ENCODE data around the gene CPZ. TPM values are rescaled to one million over a fixed set of nuclear protein-coding genes. Genes with fewer than 3 reads are reported as not detected.

Gene CPZ
- total and polyA plus RNA-seq, 2 of the 4 experiments (the other 2 are of a cell fraction), result 0.90 to 10.3 TPM

DNA sequence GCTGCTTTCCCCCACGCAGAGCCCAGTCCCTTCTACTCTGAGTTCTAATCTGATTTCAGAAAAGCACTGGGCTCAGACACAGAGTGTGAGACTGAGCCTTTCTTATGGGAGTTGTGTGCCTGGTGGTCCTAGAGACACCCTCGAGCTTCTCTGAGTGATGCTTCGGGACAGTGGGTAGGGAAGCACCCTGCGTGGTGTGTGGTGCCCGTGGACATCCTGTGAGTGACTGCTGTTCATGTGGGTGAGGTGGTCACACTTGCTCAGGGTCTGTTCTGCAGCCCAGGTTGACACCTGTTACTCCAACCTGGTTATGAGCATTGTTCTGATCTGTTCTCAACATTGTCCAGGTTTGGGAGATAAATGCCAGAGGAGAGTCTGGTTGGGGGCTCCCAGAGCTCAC, 6.3 kb upstream of the CPZ start:
- DNase-seq, result no peak
- Histone ChIP-seq H3K23ac (ENCODE audit: low read depth, low read length) (no peak overlapping the region), H3K18ac (ENCODE audit: low read depth, low read length) (no peak overlapping the region), H4K91ac (ENCODE audit: insufficient read depth, low read depth, low read length) (no peak overlapping the region), H2AK5ac (ENCODE audit: low read depth, low read length) (no peak overlapping the region), H3K79me1 (ENCODE audit: low read depth in 1 of 2, low read length in 2 of 2) (no peaks in the 10 kb centered on the region), H3K9me1 (ENCODE audit: insufficient read depth, low read length) (no peaks in the 10 kb centered on the region), H4K8ac (ENCODE audit: low read depth in 2 of 2, low read length in 2 of 2) (no peak overlapping the region), H3K9ac (ENCODE audit: low read depth, low read length) (no peak overlapping the region), H2AFZ (replicated peaks; ENCODE audit: low read length, poor library complexity) (no peak overlapping the region), H3K56ac (ENCODE audit: extremely low read depth, insufficient read depth, low read length) (no peak overlapping the region), H3K36me3 (ENCODE audit: control insufficient read depth, insufficient read depth, low read length) (no peaks in the 10 kb centered on the region), H3K4ac (ENCODE audit: low read depth, low read length) (no peak overlapping the region), H3K4me3 (ENCODE audit: insufficient read depth, low read depth, low read length) (no peak overlapping the region), H3K9me3 (ENCODE audit: control insufficient read depth, insufficient read depth, low read length) (no peaks in the 10 kb centered on the region; the same call in 1 of the 2 replicates), H3K4me2 (ENCODE audit: low read depth, low read length) (no peak overlapping the region), H4K20me1 (ENCODE audit: insufficient read depth, low read length) (no peaks in the 10 kb centered on the region), H2AK9ac (replicated peaks; ENCODE audit: low read depth, low read length, poor library complexity) (no peak overlapping the region), H2BK20ac (ENCODE audit: low read depth, low read length) (no peak overlapping the region), H4K5ac (ENCODE audit: low read depth, low read length) (no peak overlapping the region), H3K14ac (replicated peaks; ENCODE audit: low read depth, low read length) (no peak overlapping the region), H3K27me3 (ENCODE audit: control insufficient read depth, insufficient read depth, low read length) (peaks cover 68% of the 10 kb centered on the region), H2BK15ac (ENCODE audit: low read depth, low read length) (no peak overlapping the region), H3K4me1 (ENCODE audit: control insufficient read depth, insufficient read depth, low read length) (peaks cover 2% of the 10 kb centered on the region; the same call in 1 of the 2 replicates), H3K27ac (ENCODE audit: insufficient read depth, low read length) (no peak overlapping the region), H2BK120ac (ENCODE audit: low read depth, low read length) (no peak overlapping the region), H2BK5ac (ENCODE audit: low read depth, low read length, poor library complexity, severe bottlenecking) (no peak overlapping the region)
- dilution Hi-C loops (cut with HindIII; ENCODE audit: low sequenced_read_pairs, unreplicated experiment) (no loop called here), in situ Hi-C loops (cut with MboI; ENCODE audit: low sequenced_read_pairs) (no loop called here), intact Hi-C loops (cut with micrococcal nuclease) (no loop called here)
- CTCF ChIA-PET, result no interaction called here
- no peak for ATAC-seq (ENCODE audit: low read depth)
- TF ChIP-seq RAD21 (IDR thresholded peaks at IDR 0.05; ENCODE audit: low read length) (no peak), RFX5 (IDR thresholded peaks at IDR 0.05; ENCODE audit: low read depth, low read length) (no peak), CHD1 (IDR thresholded peaks at IDR 0.05; ENCODE audit: low read depth, low read length) (no peak), MAFK (IDR thresholded peaks at IDR 0.05; ENCODE audit: low read depth, low read length) (no peak), MAZ (IDR thresholded peaks at IDR 0.05; ENCODE audit: borderline replicate concordance, low read depth, low read length) (no peak), NFE2L2 (IDR thresholded peaks at IDR 0.05; ENCODE audit: low read depth, low read length) (no peak), POLR2A (IDR thresholded peaks at IDR 0.05; ENCODE audit: low read depth, low read length) (no peak), ELK1 (IDR thresholded peaks at IDR 0.05; ENCODE audit: borderline replicate concordance, low read depth, low read length) (no peak), MXI1 (IDR thresholded peaks at IDR 0.05; ENCODE audit: borderline replicate concordance, low read depth, low read length) (no peak), FOS (IDR thresholded peaks at IDR 0.05; ENCODE audit: low read depth, low read length) (no peak), RCOR1 (IDR thresholded peaks at IDR 0.05; ENCODE audit: insufficient replicate concordance, low read length) (no peak)
- TF ChIP-seq, protein P1, sequence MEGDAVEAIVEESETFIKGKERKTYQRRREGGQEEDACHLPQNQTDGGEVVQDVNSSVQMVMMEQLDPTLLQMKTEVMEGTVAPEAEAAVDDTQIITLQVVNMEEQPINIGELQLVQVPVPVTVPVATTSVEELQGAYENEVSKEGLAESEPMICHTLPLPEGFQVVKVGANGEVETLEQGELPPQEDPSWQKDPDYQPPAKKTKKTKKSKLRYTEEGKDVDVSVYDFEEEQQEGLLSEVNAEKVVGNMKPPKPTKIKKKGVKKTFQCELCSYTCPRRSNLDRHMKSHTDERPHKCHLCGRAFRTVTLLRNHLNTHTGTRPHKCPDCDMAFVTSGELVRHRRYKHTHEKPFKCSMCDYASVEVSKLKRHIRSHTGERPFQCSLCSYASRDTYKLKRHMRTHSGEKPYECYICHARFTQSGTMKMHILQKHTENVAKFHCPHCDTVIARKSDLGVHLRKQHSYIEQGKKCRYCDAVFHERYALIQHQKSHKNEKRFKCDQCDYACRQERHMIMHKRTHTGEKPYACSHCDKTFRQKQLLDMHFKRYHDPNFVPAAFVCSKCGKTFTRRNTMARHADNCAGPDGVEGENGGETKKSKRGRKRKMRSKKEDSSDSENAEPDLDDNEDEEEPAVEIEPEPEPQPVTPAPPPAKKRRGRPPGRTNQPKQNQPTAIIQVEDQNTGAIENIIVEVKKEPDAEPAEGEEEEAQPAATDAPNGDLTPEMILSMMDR (conservative IDR thresholded peaks at IDR 0.05; ENCODE audit: low read depth, low read length), result no peak
- POLR2A ChIA-PET (ENCODE audit: unreplicated experiment), result no interaction called here
- BruUV-seq (replicated peaks), result no TSS peak
- 67% methylated on average over 1 of the region's 5 CpGs; no CpG with 5 or more reads in 1 of the 2 experiments for WGBS, 2 experiments (ENCODE audit: extremely low coverage in 2 of 2, insufficient read length in 1 of 2)
